Common myeloid progenitor, CD34-positive (primary cell): ENCODE data around the gene PRDM7.
"Not testable (repeated sequence)": the region's sequence is repeated elsewhere in the genome, so short reads cannot be mapped to it uniquely, and the experiment has no call there.

Source experiments
- CTCF ChIA-PET: fragments of 350-600 bp; sonication (Branson Sonifier 250); formaldehyde crosslinking; loops from one replicate; lab custom pipeline; 2021; ENCODE audit warnings: antibody characterized with exemption; lab: Charles Lee
- POLR2A ChIA-PET: fragments of 350-600 bp; sonication (Branson Sonifier 250); formaldehyde crosslinking; loops from one replicate; lab custom pipeline; 2021; ENCODE audit warnings: antibody characterized with exemption; lab: Charles Lee
- DNase-seq, 3 donors: peaks; one replicate each; pipeline versions ENCODE4 v3.0.0 to v3.0.0-alpha.2; 2013
- H3K27ac ChIP-seq, 2 experiments: 1 replicate in 1 of 2; 2 replicates in 1 of 2; pipeline ENCODE4 v1.7.0; 2013; ENCODE audit warnings: inconsistent platforms in 2 of 2, low read length in 2 of 2, mild to moderate bottlenecking in 2 of 2, low read depth in 1 of 2, moderate library complexity in 1 of 2; ENCODE audit not compliant: severe bottlenecking in 2 of 2, insufficient read depth in 1 of 2, poor library complexity in 1 of 2
- H3K27me3 ChIP-seq, 5 experiments: replicated peaks in 2 of 5; 1 replicate in 3 of 5; 2 replicates in 2 of 5; pipeline versions ENCODE4 v1.6.1 to v1.7.0; 2013; ENCODE audit warnings: low read length in 4 of 5, mild to moderate bottlenecking in 2 of 5, moderate library complexity in 2 of 5, inconsistent platforms in 1 of 5; ENCODE audit not compliant: insufficient read depth in 5 of 5, control insufficient read depth in 4 of 5
- H3K36me3 ChIP-seq, 4 experiments: 1 replicate in 2 of 4; 2 replicates in 2 of 4; pipeline versions ENCODE4 v1.6.1 to v1.7.0; 2013; ENCODE audit warnings: low read length in 3 of 4, control low read depth in 1 of 4, mild to moderate bottlenecking in 1 of 4; ENCODE audit not compliant: control insufficient read depth in 4 of 4, insufficient read depth in 4 of 4
- H3K4me1 ChIP-seq, 4 experiments: 1 replicate in 3 of 4; 2 replicates in 1 of 4; pipeline versions ENCODE4 v1.6.1 to v1.7.1; 2013; ENCODE audit warnings: low read length in 3 of 4, mild to moderate bottlenecking in 3 of 4, control low read depth in 1 of 4, inconsistent platforms in 1 of 4, moderate library complexity in 1 of 4; ENCODE audit not compliant: control insufficient read depth in 4 of 4, insufficient read depth in 4 of 4; ENCODE audit errors: control extremely low read depth in 1 of 4
- H3K4me3 ChIP-seq, 7 experiments: 1 replicate in 4 of 7; 2 replicates in 3 of 7; pipeline versions ENCODE4 v1.5.1 to v1.7.0; 2013; ENCODE audit warnings: mild to moderate bottlenecking in 7 of 7, low read length in 6 of 7, moderate library complexity in 6 of 7, inconsistent platforms in 2 of 7, low read depth in 2 of 7, control low read depth in 1 of 7; ENCODE audit not compliant: insufficient read depth in 4 of 7, control insufficient read depth in 1 of 7; ENCODE audit errors: extremely low read depth in 1 of 7
- H3K9me3 ChIP-seq, 5 experiments: 1 replicate in 4 of 5; 2 replicates in 1 of 5; pipeline versions ENCODE4 v1.6.1 to v1.7.1; 2013; ENCODE audit warnings: low read length in 4 of 5, mild to moderate bottlenecking in 2 of 5, inconsistent platforms in 1 of 5, low read depth in 1 of 5, moderate library complexity in 1 of 5; ENCODE audit not compliant: control insufficient read depth in 4 of 5, insufficient read depth in 2 of 5; ENCODE audit errors: control extremely low read depth in 1 of 5
- WGBS: methylation state at CpG from one replicate; pipeline ENCODE4 v1.1.5; 2013; ENCODE audit not compliant: insufficient coverage; 5-methylcytosine and 5-hydroxymethylcytosine counted together

The PRDM7 gene

DNA sequence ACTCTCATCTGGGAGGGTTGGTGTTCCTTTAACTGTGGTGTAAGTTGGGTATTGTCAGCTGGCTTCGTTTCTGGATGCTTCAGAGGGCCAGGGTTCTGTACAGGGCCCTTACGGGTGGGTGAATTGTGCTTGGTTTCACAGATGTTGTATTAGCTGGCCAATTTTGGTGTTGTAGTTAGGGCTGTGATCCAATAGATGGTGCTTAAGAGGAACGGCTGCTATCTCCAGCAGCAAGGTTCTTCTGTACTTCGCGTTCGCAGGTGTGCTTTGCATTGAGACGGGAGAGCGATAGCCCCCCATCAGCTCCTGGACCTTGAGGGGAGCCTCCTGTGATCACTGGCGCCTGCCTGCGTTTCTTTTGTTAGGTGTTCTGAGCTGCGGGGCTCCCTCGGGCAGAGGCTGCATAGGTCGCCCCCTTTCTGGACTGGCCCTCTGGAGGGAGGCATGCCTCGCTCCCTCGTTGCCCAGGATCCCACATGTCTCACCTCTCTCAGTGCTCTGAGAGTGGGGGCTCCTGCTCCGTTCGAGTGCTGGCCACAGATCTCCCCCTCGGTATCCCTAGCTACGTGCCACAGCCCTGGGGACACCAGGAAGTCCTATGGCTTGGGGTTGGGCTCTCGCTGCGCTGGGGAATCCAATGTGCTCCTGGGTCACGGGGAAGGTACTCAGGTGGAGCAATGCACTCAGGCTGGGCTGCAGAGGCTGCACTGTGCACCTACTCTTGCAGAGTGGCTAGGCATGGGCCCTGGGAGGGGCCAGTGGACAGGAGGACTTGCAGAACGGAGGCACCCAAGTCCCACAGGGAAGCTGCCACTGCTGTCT is 837 bp upstream of the PRDM7 start:
- ChIA-PET POLR2A (no interaction called here), CTCF (no interaction called here)
- Histone ChIP-seq H3K27ac (peak overlapping the region in 1 of 2 experiments; percentile 74), H3K9me3 (no peaks in the 10 kb centered on the region), H3K4me3 (peak overlapping the region; percentile 31 to 72 (median 53)), H3K27me3 (no peaks in the 10 kb centered on the region), H3K36me3 (no peaks in the 10 kb centered on the region), H3K4me1 (peaks cover 2 to 26% (median 20%) of the 10 kb centered on the region in 4 experiments)
- 19% methylated on average over 21 of the region's 23 CpGs for WGBS
- peak; percentile 69 to 91 (median 87) for DNase-seq

- H3K27me3 ChIP-seq = no peaks in the 10 kb centered on the region
- ChIA-PET POLR2A (no interaction called here), CTCF (no interaction called here)
- no peaks in the 10 kb centered on the region for H3K9me3 ChIP-seq
- peaks cover 2 to 21% (median 17%) of the 10 kb centered on the region in 4 experiments for H3K4me1 ChIP-seq
- 89% methylated on average over 1 of the region's 5 CpGs for WGBS
- no peak overlapping the region for H3K4me3 ChIP-seq
- no peak overlapping the region for H3K27ac ChIP-seq
- DNase-seq = no peak
- H3K36me3 ChIP-seq = no peaks in the 10 kb centered on the region
These were observed 4.6 kb downstream of the PRDM7 start for GRCh38 chr16:90072442-90073105.

- CTCF ChIA-PET = interaction anchor here (1.0 to 1.2 kb wide), 2 partner anchors 13 to 37 kb away, joined by 3 to 5 read pairs; no protein-coding TSS in a partner anchor
- no peaks in the 10 kb centered on the region for H3K9me3 ChIP-seq
- WGBS = 0% methylated on average over 2 of the region's 2 CpGs
- POLR2A ChIA-PET = no interaction called here
- H3K36me3 ChIP-seq = no peaks in the 10 kb centered on the region
- peaks cover 0 to 14% (median 7%) of the 10 kb centered on the region in 4 experiments for H3K4me1 ChIP-seq
- peak; percentile 27 to 75 (median 61) for DNase-seq
- H3K27ac ChIP-seq = peak overlapping the region in 1 of 2 experiments; percentile 25
- H3K4me3 ChIP-seq = no peak overlapping the region
- H3K27me3 ChIP-seq = no peaks in the 10 kb centered on the region
These were observed 6.7 kb downstream of the PRDM7 start for GRCh38 chr16:90070440-90070839.

- Histone ChIP-seq H3K4me3 (no peak overlapping the region), H3K4me1 (no peaks in the 10 kb centered on the region), H3K27me3 (no peaks in the 10 kb centered on the region), H3K27ac (no peak overlapping the region), H3K36me3 (no peaks in the 10 kb centered on the region), H3K9me3 (no peaks in the 10 kb centered on the region)
- ChIA-PET CTCF (no interaction called here), POLR2A (no interaction called here)
- WGBS = 96% methylated on average over 2 of the region's 3 CpGs
- no peak for DNase-seq
These were observed 15.7 kb downstream of the PRDM7 start for GRCh38 chr16:90061437-90061836.

- H3K36me3 ChIP-seq = no peaks in the 10 kb centered on the region
- H3K9me3 ChIP-seq = peaks cover 4 to 20% (median 16%) of the 10 kb centered on the region in 5 experiments
- no peak overlapping the region for H3K27ac ChIP-seq
- no peak for DNase-seq
- 83% methylated on average over 1 of the region's 8 CpGs for WGBS
- POLR2A ChIA-PET = no interaction called here
- CTCF ChIA-PET = no interaction called here
- no peaks in the 10 kb centered on the region for H3K4me1 ChIP-seq
- no peaks in the 10 kb centered on the region for H3K27me3 ChIP-seq
- no peak overlapping the region for H3K4me3 ChIP-seq
These were observed 19.4 kb downstream of the PRDM7 start for GRCh38 chr16:90057738-90058173.

DNA sequence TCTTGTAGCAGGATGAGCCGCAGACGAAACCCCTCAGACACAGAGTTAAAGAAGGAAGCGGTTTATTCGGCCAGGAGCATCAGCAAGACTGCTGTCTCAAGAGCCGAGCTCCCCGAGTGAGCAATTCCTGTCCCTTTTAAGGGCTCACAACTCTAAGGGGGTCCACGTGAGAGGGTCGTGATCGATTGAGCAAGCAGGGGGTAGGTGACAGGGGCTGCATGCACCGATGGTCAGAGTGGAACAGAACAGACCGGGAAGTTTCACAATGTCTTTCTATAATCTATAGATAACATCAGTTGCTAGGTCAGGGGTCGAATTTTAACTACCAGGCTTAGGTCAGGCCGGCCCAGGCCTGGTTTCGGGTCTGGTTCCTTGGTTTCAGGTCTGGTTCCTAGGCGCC is 20.6 kb downstream of the PRDM7 start:
- CTCF ChIA-PET = not testable (repeated sequence)

GRCh38 chr16:90055371-90055770 is 21.8 kb downstream of the PRDM7 start:
- H3K4me1 ChIP-seq = no peaks in the 10 kb centered on the region
- ChIA-PET CTCF (interaction anchor here (1.5 kb wide), 1 partner anchor 10 kb away, joined by 3 read pairs; no protein-coding TSS in a partner anchor), POLR2A (no interaction called here)
- no peak for DNase-seq
- no peak overlapping the region for H3K27ac ChIP-seq
- peaks cover 4 to 20% (median 16%) of the 10 kb centered on the region in 5 experiments for H3K9me3 ChIP-seq
- no peaks in the 10 kb centered on the region for H3K27me3 ChIP-seq
- no peaks in the 10 kb centered on the region for H3K36me3 ChIP-seq
- WGBS = 98% methylated on average over 4 of the region's 4 CpGs
- H3K4me3 ChIP-seq = no peak overlapping the region

More for the DNA sequence above, 20.6 kb downstream of the PRDM7 start:
- POLR2A ChIA-PET, H3K27me3 ChIP-seq, H3K4me1 ChIP-seq, H3K36me3 ChIP-seq, H3K4me3 ChIP-seq, H3K27ac ChIP-seq, DNase-seq: not testable (repeated sequence)
- 97% methylated on average over 12 of the region's 15 CpGs for WGBS
- peaks cover 4 to 20% (median 16%) of the 10 kb centered on the region in 5 experiments for H3K9me3 ChIP-seq
